Stimulated activated CD4-positive, alpha-beta T cell treated with anti-CD3 and anti-CD28 coated beads, Interleukin-12 subunit alpha, Interleukin-12 subunit beta, amount 100 ng/mL, for 48 hours (primary cell): Measurements from ENCODE around the gene PPP2R2C.

Experiments used
- DNase-seq, 3 donors: peaks; one replicate each; pipeline ENCODE4 v3.0.0-alpha.2; 2020; ENCODE audit warnings: low read depth in 2 of 3, low spot score in 1 of 3

Gene PPP2R2C

DNA sequence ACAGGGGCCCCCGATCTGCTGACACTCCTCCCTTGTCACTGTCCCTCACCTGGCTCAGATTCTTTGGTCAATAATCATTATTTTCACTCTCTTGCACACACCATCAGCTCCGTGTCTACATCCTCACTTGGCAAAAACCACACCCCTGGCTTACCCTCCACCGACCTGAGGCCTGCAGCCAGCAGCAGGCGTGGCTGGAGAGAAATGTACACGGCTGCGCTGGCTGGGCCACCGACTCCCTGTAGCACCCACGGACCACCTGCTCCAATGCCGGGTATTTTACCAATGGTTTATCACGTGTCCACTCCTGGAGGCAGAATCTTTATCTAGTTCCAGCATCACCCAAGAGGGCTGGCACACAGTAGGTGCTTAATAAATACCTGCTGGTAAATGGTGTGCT is 104.3 kb downstream of the PPP2R2C start:
- DNase-seq = no peak

DNA sequence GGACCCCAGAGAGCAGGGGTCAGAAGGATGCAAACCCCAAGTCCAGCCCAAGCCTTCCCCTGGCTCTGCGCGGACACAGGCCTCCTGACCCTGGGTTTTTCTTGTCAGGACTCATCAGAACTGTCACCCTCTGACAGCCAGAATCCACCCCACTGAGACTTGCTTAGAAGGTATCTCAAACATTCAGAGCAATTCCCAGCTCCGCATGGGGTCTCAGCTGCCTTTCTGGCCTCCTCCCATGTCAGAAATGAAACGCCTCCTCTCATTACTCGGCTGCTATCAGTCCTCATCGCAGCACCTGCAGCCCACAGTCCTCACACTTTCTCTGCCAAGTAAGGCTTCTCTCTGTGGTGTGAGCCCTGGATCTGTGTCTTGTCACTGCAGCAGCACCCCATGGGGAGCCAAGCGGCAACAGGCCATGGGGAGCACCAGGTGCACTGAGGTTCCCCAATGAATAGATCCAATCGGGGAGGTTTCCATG is 105.0 kb downstream of the PPP2R2C start:
- DNase-seq = no peak

DNA sequence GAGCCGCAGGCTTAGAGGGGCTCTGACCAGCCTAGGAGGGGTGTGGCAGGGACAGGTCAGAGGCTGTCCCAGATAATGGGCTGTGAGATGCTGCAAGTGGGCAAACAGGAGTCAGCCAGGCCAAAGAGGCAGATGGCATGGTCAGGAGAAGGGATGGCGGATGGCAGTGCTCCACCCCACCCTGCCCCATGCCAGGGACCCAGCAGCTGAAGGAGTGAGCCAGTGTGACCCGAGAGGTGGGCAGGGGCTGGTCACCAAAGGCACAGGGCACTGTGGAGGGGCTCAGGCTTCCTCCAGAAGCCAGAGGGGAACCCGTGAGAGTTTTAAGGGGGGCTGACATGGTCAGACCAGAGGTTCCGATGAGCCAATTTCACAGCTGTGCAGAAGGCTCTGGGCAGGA is 105.8 kb downstream of the PPP2R2C start:
- no peak for DNase-seq

DNA sequence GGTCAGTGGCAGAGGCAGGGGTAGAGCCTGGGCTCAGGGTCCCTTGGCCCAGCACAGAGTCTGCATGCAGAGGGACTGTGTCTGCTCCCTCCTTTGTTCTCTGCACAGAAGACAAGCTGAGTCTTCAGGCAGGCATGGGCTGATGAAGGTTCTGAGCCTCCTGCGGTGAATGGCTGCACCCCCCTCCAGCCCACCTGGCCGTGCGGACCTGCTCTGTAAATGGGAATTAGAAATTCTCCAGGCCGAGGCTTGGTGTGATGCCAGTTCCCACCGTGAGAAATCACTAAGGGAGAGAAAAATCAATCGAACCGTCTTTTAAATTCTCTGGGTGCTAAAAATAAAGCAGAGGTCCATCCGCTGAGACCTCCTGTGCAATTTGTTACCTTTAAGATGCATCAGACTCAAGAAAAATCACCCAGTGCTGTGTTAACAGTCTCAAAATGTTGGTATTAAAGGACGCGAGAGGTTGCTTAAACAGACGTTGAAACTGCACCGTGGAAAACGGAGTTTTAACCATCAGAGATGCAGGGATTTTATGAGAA is 106.8 kb downstream of the PPP2R2C start:
- DNase-seq = no peak

DNA sequence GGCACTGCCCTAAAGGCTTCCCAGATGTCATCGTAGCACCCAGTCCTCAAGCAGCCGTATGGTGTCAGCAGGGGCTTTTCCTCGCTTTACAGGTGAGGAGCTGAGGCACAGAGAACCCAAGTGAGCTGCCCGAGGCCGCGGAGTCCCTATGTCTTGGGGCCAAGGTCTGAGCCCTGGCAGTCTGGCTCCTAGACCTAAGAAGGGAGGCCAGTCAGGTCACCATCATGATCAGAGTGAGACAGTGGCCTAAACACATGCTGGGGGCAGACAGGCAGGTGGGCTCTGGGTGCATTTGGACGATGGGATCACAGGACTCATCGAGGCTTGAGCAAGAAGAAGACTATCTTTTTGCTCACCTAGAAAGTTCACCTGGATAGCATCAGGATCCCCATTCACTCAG is 107.8 kb downstream of the PPP2R2C start:
- no peak for DNase-seq

DNA sequence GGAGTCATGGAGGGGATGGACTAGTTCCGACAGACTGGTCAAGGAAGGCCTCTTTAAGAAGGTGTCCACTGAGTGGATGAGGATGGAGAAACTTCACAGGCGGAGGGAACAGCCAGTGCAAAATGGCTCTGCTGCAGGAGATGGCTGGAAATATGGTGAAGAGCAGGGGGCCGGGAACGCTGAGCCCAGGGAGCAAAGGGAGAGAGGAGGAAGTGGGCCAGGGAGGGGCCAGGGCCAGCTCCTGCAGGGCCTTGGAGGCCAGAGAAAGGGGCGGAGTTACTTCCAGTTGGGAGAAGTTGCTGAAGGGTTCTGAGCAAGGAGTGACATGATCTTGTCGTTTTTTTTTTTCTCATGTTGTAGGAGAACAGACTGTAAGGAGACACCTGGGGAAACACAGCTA is 108.3 kb downstream of the PPP2R2C start:
- no peak for DNase-seq

DNA sequence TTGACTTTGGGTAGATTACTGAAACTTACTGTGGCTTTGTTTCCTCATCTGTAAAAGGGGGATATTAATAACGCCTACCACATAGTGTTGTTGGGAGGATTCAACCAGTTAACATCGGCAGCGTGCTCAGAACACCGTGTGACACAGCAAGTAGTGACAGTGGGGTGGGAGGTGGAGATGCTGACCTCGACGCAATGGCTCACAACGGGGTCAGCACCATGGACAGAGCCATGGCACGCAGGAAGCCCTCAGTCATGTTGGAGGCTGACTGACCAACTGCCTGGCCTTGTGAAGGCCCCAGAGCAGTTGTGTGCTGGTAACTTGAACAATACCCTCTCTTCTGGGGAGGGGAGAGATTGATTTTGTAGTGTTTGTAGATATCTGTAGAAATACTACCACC is 109.5 kb downstream of the PPP2R2C start:
- peak; percentile 4 to 14 (median 6) for DNase-seq

DNA sequence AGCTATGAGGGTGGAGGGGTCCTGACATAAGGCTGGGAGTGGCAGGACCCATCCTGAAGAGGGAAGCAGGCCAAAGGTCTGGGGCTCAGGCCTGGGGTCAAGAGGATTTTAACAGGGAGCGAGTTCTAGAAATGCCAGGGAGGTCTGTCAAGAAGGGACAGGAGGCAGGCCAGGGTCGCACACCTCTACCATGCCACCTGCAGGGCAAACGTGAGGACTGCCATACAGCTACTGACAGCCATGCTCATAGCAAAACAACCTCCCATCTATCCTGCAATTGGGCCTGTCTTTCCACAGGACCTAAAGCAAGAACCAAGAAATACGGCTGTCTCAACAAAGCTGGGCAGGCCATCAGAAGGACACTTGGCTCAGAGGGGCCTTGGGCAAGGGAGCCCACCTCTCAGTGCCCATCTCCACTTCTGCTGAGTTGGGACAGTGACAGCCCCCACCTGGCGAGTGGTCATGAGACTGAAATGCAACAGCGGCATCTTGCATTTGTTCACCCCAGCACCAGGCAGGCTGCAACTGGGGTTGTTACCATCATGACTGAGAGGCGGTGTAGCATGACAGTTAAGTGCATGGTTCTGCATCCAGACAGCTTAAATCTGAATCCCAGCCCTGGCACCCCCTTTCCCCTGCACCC is 110.0 kb downstream of the PPP2R2C start:
- no peak for DNase-seq

DNA sequence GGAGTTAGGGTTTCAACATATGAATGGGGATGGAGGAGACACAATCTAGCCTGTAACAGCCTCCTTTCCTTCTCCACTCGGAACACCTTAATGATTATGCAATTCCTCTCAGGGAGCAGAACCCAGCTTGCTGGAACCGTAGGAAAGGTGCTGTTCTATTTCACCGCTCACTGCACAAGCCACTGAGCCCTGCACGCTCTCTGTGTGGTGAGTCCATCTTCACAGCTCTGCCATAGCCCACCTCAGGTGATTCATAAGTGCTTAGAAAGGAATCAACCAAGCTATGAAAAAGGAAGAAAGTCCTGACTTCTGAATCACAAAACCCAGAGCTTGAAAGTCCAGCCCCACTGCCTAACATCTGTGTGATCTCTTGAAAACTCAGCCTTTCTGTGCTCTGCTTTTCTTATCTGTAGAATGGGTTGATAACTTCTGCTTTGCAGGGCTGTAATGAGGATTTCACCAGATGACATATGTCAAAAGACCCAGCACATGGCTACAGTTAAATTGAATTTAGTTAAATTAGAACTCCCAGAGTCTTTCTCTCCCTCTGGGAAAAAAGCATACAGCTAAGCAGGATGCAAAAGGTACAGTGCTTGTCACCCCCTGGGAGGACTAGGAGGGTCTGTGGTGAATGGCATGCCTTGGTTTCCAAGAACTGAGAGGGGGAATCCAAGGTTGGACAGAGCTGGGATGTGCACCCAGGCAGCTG is 111.2 kb downstream of the PPP2R2C start:
- no peak for DNase-seq

DNA sequence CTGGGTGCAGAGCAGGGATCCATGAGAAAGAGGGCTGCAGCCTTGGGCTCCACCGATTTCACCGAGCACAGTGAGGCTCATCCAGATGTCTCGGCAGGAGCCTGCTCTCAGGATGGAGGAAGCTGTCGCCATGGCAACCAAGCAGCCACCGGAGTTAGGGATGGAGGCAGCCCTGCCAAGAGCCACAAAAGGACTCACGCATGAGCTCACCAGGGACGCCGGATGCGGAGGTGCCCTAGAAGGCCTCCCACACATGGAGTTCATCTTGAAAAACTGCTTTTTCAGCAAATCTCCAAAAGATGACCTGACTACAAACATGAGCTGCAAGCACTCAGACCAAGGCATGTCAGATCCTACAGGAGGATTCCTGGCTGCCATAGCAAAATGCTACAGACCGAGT is 112.0 kb downstream of the PPP2R2C start:
- DNase-seq = no peak

DNA sequence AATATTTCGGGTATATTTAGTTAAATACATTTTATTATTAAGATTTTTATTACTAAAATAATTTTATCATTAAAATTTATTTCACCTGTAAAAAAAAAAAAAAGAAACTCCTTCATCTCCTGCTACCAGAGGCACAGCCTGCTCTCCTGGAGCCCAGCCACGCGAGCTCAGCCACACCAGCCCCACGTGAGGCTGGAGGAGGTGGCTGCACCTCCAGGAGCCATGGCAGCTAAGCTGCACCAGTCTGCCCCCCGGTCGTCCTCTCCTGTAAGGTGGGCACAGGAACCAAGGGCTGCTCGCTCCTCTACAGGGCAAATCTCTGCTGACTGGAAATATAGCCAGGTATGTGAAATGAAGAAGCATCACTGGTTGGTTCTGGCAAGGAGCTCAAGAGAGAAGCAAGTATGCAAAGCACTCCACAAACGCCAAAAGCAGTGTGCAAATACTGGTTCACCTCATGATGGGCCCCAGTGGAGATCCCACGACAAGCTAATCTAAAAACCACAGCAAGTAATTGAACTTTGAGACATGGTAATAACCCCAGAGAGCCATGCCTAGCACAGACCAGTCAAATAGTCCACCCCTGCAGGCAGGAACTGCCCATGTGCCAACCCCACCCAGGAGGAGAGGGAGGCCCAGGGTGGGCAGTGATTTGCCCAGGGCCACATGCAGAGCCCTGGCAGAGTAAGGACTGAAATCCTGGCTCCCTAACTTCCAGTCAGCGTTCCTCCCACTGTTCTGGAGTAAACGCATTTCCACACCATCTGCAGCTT is 112.7 kb downstream of the PPP2R2C start:
- DNase-seq = no peak

DNA sequence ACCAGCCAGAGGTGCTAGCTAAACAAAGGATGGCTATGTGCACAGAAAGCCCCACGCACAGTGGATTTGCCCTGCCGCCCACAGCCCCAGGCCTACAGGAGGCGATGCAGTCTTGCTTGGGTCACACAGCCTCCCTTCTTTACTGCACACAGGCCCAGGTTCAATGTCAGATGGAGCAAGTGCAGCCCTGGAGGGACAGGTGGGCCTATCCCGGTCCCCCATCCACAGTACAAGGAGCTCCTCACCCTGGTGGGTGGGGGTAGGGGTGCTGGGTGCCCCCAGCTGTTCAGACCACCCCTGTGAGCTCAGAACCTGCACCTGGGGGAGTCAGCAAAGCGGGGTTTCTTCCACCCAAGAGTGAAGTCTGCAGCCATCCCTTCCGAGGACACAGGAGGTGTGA is 114.9 kb downstream of the PPP2R2C start:
- no peak for DNase-seq

DNA sequence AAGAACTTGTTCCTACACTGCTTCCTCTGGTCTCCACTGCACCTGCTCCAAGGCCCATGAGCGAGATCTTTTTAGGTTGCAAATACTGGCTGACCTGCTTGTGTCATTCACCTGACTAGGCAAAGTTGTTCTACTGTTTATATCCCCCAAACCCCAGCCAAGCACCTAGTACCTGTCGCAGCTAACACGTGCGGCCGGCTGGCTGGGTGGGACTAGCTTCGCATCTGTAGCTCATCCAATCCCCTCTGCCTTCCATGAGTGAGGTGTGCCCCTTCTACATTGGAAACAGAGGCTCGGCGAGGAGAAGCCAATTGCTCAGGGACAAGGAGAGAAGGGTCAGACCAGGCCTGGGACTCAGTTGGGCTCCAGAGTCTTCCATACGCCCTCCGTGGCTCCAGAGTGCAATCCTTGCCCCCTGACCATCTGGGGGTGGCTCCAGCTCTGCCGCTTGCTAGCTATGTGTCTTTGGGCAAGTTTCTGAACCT is 116.3 kb downstream of the PPP2R2C start:
- no peak for DNase-seq

DNA sequence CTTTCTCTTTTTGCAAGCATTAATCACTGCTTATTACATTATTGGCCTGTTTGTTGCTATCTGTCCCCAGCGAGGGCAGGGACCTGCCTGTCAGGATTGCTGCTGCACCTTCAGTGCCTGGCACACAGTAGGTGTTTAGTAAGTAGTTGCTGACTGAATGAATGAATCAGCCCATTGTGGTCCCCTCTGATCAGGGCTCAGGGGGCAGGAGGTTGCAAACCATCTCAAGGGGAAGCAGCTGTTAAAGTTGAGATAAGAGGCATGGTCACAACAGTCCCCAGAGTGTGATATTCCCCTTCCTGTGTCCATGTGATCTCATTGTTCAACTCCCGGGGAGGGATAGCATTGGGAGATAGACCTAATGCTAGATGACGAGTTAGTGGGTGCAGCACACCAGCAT is 117.4 kb downstream of the PPP2R2C start:
- no peak for DNase-seq

DNA sequence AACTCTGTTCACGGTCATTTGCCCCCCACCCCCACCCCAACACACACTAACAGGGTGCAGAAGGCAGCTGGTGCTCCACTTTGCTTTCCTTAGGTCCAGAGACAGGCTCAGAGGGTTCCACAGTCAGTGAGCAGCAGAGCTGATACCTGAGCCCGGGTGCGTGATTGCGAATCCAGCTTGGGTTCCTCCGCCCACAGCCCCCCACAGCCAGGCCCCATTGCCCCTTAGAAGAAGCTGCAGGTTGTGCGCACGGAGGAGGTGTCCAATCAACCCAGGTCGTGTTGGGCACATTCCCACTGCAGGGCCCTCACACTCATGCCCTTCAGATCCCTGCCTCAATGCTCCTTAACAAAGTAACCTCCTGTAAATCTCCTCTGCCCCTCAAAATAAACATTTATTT is 117.8 kb downstream of the PPP2R2C start:
- DNase-seq = no peak

DNA sequence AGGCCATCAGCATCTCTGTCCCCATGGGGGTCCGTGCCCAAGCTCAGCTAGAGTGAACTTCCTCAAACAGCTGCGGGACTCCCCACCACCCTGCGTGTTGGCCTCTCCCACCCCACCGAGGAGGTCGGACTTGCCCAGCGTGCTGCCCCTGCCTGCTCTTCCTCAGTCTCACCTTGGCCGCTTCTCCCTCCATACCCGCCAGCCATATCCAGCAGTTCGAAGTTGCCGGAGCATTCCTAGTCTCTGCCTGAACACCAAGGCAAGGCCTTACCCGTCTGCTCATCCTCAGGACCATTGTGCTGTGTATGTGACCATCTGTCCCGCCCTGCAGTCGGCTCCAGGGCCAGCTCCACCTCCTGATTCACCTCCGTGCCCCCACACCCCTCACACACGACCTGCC is 118.3 kb downstream of the PPP2R2C start:
- DNase-seq = no peak

DNA sequence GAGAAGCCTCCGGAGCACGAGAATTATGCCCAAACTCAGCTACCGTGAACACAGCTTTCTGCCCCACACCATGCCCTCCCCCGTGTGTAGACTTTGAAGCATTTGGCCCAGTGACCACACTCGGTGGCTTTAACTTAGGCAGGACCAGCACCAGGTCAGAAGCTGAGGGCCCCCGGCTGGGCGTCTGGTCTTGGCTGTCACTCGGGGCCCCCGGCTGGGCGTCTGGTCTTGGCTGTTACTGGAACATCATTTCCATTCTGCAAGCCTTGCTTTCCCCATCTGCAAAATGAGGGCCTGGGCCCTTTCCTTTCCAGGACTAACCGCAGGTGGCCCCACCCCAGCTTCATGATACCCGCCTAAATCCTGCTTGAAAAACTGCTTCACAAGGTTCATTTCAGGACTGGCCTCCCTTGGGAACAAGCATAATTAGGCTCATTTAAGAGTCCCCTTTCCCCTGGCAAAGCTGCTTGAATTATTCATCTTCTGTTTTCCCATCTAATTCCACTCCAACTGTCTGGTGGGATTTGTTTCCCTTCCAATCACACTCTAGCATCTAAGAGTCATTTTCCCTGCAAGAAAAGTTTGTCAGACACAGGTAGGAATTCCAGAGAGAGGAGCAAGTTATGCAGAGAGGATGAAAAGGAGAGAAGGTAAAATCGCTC is 120.3 kb downstream of the PPP2R2C start:
- DNase-seq = no peak

DNA sequence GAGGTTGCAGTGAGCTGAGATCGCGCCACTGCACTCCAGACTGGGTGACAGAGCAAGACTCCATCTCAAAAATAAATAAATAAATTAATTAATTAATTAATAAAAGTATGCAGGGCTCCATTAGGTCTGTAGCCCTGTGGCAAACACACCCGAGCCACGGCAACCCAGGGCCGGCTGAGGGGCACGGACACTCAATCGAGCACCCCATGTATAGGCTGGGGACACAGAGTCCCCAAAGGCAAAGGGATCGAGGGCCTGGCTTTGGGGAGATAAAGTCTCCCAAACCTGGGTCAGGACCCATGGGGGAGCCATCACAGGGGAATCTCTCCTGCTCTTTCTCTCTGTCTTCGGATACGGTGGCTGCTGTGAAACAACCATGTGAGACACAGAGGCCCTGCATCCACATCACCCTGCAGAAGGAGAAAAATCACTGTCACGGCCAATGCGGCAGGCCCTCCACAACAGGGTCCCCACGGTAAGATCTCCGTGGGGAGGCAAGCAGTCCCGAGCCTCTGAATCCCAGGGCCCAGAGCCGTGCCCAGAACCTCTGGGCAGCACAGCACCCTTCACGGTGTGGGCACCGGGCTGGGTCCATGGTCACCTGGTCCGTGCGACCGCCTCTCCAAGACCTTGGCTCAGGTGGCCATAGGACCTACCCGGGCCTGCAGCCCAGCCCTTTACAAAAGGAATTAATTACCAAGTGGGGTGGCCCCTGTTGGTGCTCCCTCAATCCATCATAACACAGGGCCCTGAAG is 121.0 kb downstream of the PPP2R2C start:
- DNase-seq = no peak

DNA sequence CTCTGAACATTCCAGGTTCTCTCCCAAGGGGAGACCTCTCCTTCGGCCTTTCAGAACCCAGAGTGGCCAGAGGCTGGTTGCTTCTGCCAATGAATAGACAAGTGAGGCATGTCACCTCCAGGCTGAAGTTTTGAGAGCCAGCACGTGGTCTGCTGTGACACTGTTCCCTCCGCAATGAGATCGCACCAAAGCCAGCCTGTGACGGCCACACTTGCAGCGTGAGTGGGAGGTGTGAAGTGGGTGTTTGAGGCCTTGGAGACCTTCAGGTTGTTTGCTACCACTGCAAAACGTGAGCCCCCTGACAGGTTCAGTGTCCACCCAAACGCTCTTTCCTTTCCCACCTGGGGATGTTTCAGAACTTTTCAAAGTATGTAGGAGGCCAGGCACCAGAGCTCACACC is 121.8 kb downstream of the PPP2R2C start:
- DNase-seq = no peak

DNA sequence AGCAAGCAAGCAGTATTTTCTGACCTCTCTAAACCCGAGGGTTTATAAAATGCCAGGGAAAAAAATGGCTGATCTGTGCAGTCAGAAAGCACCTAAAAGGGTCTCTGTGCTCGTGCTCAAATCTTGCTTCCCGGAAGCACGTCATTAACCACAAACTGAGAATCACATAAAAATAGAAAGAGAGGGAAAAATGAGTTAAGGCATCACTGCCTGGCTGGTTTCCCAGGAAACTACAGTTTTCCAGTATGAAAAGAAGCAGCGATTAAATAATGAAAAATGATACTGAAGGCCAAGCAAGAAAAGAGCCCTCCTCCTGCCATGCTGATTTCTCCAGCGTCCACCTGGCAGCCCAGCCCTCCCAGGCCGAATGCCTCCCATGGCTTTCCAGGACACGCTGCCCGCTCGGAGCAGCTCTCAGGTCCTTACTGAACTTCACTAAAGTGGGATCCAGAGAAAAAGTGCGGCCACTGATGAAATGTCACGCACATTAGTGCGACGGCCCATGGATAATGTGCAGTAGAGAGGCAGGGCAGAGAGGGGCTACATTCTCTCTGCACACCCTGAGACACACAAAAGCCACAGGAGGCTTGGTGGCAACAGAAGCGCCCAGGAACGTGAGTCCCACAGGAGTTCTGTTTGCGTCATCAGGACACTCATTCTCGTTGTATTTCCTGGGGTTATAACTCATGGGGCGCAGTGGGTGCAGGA is 122.4 kb downstream of the PPP2R2C start:
- DNase-seq = no peak
